GM18861 (cell line): ENCODE measurements around the gene SLC25A43.
A peak's percentile ranks its signal among the peaks of the same experiment; 100 is the strongest.
"Not testable (repeated sequence)": the region's sequence is repeated elsewhere in the genome, so short reads cannot be mapped to it uniquely, and the experiment has no call there.

Source experiments
- ATAC-seq: cut with Tn5 transposase; IDR thresholded peaks from one replicate; pipeline ENCODE4 v1.9.1; 2021; ENCODE audit not compliant: unreplicated experiment

Gene SLC25A43

DNA sequence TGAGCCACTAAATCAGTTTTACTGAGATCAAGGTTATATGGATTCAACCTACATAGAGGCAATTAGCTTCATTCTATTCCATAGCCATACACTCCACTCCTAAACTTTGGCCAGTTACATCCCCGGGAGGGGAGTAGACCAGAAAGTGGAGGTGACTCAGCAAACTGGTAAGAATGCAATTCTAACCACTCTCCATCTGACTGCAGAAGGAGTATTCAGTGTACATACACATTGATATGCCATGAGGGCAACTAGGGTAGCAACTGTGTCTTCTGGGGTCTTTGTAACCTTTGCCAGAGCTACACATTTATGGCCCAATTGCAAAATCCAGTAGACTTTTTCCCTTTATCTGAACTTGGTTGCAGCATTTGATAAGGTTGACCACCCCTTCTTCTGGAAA is 7.6 kb downstream of the SLC25A43 start:
- ATAC-seq = no peak

DNA sequence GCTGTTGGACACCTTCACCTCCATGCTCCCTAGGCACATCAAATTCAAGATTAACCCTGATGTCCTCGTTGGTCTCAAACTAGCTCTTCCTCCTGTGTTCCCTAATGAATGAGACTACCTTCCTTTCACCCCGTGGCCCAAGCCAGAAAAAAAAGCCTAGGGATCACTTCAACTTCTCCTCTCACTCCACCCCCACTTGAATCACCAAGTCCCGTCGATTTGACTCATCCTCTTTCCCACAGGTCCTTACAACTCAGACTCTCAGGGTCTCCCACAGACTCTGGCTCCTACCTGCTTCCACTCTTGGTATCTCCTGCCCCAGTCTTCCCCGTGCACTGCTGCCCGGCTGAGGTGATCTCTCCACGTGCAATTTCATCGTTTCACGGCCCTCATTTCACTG is 8.5 kb downstream of the SLC25A43 start:
- no peak for ATAC-seq

DNA sequence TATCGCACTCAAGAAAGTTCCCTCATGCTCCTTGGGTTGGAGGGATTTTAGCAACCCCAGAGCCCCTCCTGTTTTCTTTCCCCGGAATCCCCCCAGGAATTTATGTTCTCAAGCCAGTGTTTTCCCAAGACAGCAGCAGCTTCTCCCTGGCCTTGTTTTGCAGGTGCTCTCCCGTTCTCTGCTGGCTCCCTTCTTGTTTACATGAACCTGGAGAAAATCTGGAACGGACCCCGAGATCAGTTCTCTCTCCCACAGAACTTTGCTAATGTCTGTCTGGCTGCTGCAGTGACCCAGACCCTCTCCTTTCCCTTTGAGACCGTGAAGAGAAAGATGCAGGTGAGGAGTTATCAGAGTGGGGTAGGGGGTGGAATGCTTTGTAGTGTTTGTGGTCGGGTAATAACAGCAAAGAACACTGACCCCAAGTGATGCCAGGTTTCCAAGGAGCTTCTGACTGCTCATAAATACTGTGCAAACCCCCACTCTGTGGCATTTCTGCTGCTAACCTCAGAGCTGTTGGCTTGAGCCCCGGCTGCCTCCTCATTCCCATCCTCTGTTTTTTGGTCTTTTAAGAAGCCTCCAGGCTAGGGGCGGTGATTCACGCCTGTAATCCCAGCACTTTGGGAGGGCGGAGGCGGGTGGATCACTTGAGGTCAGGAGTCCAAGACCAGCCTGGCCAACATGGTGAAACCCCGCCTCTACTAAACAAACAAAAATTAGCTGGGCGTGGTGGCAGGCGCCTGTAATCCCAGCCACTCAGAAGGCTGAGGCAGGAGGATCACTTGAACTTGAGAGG is 11.1 kb downstream of the SLC25A43 start:
- ATAC-seq = no peak

DNA sequence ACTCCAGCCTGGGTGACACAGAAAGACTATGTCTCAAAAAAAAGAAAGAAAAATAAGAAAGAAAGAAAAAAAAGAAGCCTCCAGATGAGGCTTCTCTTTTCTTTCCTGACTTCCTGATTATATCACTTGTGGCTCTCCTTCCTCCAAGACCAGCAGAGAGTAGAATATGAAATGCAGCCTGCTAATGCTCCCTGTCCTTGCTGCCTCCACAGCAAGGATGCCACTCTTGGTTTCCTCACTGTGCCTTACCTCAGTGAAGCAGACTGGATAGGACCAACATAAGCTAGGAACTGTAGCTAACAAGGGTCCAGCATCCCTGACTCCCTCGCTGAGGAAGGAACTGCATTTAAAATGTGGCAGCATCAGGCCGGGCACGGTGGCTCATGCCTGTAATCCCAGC is 11.7 kb downstream of the SLC25A43 start:
- no peak for ATAC-seq

DNA sequence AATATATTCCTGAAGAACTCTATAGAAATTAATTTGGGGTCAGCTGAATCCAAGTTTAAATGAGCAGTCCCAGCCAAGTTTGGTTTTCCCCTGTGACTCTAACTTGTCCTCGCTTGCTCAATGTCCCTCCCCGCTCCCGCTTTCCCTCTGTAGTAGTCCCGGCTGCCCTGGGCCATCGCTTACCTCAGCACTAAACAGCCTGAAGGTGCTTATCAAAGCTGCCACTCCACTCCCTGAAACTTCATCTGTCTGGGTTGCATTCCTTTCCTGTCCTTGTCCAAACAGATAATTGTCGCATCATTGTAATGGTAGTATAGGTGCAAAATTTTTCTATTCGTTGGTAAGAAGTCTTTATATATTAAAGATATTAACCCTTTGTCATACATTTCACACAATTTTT is 12.8 kb downstream of the SLC25A43 start:
- ATAC-seq = no peak

DNA sequence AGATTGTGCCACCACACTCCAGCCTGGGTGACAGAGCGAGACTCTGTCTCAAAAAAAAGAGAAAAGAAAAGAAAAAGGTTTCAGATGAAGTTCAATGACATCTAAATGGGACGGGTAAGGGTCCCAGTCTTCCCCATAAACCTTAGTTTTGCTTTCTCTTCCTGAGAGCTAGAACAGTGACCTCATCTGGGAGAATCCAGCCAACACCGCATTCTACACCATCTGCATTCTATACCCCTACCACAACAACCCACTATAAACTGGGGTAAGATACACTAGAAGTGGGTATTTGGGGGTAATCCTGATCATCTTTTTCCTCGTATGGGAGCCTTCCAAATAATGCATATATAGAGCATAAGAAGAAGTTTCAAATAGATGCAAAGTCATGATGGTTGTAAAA is 18.2 kb downstream of the SLC25A43 start:
- ATAC-seq = no peak

DNA sequence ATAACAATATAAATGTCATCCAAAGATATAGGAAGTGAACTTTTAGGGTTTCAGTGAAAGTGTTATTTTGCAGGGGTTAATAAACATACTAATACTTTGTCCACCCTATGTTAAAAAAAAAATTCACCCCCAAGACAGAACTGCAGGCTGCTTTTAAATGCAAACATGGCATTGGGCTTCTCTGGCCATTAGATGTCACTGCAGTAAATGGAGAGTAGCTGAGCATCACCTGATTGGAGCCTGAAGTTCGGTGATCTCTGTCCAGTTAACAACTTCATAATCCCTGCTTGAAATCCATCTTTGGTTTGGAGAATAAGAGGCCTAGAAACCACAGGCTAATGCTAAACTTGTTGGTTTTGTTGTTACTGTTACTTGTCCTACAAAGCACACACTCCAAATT is 18.7 kb downstream of the SLC25A43 start:
- no peak for ATAC-seq

DNA sequence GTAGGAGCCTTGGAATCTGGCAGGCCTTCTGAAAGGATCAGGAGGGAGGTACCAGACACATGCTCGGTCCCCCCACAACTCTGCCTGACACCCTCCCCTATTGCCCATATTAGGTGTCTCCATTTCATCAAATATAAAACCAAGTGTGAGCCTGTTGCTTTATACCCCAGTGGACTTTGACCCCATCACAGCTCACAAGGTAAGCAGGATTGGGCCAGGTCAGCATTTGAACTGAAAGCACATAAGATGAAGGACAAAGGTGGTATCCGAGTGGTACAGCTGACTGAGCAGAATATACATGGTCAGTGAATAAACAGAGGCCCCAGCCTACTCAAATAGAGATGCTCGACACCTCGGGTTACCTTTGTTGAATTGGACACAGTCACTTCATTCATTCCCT is 20.0 kb downstream of the SLC25A43 start:
- no peak for ATAC-seq

DNA sequence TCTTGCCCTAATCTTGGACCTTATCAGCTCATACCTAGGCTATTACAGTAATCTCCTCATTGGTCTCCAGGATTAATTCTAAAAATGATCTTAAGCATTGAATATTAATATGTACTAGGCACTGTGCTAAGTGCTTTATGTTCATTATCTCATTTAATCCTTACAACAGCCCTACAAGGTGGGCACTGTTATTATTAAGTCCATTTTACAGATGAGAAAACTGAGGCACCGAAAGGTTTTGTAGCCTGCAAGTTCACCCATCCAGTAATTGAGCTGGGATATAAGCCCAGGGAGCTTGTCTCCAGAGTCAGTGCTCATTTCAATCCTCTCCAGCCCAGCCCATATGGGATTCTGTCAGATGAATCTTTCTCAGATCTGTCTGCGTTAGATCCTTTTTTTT is 20.8 kb downstream of the SLC25A43 start:
- ATAC-seq = no peak

DNA sequence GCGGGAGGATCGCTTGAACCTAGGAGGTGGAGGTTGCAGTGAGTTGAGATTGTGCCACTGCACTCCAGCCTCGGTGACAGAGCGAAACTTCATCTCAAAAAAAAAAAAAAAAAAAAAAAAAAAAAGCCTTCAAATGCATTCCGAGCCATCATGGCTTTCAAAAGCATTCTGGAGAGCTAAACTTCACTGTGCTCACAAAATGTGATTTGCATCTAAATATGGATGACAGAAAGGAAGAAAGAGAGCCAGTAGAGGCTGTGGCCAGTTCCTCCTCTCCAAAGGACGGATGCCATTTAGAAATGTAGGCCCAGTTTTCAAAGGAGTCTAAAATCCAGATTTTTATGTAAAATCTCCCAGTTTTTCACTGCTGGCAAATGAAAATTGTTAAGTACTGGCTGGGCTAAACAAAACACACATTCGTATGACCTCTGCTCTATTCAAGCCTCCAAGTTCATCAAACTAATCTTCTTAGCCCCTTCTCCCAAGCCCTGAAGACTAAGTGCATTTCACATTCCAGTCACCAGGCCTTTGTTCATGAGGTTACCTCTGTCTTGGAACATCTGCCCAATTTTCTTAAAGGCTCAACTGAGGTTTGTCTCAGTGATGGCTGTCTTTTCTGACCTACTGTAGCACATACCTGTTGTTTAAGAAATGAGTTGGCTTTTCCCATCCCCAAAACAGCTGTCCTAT is 22.0 kb downstream of the SLC25A43 start:
- ATAC-seq = no peak

DNA sequence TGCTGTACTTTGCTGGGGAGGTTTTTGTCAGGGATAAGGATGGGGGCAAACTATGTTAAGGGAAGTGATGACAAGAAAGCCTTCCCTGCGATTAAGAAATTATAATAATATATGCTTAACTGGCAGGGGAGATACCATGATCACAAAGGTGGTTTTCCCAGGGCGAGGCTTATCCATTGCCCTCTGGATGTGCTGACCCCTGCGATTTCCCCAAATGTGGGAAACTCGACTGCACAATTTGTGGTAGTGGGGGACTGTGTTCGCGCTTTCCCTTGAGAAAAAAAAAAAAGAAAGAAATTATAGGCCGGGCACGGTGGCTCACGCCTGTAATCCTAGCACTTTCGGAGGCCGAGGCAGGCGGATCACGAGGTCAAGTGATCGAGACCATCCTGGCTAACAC is 24.5 kb downstream of the SLC25A43 start:
- ATAC-seq = no peak

DNA sequence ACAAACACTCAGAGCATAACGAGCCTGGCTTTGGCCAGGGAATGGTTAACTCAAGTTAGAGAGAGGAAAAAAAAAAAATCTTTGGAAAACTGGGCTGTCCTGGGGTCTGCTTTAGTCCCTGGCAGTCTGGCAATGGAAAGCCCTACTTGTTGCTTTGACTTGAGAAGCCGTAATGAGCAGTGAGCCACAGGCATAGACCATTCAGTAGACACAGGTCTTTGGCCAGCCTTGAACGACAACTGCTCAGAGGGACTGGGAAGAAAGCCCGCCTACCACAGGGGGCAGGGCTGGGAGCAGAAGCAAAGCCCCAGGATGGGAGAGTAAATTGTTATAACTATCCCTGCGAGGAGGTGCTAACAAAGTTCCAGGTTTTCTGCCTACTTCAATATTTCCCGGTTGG is 25.9 kb downstream of the SLC25A43 start:
- no peak for ATAC-seq

DNA sequence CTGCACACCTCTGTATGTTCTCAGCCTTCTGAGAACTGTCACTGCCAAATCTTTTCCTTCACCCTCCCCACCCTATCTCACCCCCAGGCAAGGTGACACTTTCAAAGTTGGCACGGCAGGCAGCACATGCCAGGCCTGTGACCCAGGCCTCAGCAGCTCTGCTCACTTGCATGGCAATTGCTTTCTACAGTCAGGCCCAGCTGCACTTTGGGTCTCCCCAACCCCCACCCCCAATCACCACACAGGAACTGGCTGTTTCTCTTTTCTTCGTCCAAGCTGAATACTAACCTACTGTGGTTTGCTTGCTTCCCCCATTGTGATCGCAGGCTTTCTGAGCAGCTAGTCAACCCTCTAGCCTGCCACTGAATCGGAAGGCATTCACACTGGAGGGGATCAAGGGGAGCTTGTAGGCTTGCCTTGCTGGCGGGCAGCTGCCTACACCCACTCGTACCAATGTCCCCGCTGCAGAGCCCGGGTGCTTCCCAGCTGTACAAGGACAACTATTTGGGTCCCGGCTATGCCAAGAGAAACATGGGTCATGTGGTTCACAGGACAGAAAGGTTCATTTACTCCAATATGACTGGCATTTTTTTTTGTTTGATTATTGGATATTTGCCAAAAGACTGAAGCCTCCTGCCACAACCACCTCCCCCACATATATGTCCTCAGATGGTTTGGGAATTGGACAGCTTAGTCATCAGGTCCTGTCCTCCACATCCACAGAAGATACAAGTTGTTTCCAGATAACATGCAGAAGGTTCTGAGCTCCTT is 28.1 kb downstream of the SLC25A43 start:
- ATAC-seq = peak; percentile 72

DNA sequence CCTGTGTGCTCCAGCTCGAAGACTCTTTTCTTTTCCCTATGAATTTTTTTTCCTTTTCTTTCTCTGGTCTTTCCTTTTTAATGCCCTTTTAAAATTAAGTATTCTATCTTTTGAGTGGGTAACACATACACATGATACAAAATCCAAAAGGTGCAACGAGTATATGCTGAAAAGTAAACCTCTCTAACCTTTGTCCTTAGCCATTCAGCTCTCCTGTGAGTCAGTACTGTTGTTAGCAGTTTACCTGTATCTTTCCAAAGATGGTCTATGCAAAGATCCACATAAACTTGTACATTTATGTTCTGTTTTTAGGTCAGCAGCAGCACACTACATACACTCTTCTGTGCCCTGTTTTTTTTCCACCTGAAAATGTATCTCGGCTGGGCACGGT is 28.7 kb downstream of the SLC25A43 start:
- ATAC-seq = no peak

DNA sequence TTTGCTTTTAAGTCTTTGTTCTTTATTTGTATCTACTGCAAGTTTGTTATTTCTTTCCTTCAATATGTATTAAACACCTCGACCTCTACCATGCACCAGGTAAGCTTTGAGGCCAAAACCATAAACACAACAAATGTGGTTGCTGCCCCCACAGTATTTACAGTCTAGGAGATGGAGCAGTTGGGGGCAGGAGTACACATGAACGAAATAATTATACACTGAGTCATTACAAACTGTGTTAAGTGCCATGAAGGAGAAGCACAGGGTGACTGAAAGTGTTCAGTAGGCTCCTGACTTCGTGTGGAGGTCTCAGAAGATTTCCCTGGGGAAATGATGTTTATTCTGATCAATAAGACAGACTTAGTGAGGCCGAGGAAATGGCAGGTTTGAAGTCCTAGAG is 30.3 kb downstream of the SLC25A43 start:
- ATAC-seq = no peak

DNA sequence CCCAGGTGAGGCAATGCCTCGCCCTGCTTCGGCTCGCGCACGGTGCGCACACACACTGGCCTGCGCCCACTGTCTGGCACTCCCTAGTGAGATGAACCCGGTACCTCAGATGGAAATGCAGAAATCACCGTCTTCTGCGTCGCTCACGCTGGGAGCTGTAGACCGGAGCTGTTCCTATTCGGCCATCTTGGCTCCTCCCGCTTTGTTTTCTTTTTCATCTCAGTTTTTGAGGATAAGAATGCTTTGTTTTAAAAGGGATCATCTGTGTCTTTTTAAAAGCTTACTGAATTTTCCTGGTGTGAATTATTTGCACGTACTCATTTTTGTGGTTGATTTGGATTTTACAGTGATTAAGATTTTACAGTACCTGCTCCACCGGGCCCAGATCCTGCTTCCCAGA is 42.2 kb downstream of the SLC25A43 start:
- ATAC-seq = not testable (repeated sequence)

DNA sequence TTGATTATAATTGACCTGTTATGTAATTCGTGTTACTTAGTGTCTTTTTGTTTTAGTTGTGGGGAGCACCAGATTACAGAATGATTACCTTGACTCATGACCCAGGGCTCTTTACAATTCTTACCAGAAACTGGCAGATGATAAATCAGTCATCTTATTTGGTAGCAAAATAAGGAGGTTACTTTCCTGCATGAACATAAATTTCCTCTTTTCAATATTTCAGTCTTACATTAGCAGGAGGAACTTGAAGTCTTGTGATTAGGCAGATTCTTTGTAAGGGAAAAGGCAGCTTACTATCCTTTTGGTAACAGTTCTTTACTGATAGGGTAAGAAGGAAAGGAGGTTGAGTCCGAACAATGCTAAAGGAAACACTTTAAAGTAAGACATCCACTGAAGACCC is 43.1 kb downstream of the SLC25A43 start:
- no peak for ATAC-seq

DNA sequence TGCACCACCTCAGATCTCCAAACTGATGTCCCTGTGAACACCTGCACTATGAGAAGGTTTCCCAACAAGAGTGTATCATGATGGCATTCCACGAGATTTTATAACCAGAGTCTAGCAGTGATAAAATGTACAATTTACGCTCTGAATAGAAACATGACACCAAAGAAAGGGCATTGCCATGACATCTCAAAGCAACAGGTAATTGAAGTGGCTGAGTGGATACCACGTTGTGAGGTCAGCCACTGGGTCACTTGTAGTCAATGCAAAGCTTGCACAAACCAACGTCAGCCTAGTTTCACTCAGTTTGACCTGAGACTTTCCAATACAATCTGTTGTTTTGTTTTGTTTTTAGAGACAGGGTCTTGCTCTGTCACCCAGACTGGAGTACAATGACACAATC is 54.1 kb downstream of the SLC25A43 start:
- no peak for ATAC-seq

DNA sequence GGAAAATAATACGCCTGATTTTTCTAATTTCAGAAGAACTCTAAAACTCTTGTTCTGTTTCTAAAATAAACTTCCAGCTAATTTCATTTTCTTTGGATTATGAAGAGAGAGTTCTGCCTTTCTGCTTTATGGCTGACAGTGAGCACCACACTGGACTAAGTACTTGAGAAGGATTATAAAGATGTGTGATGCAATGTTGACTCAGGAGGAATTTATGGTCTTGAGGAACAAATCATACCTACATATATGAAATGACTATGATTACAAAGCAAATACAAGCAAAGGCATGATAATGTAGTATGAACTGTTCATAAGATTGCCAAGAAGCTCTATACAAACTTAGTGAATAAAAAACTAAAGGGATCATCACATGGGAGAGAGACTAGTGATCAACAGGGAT is 56.1 kb downstream of the SLC25A43 start:
- ATAC-seq = no peak

DNA sequence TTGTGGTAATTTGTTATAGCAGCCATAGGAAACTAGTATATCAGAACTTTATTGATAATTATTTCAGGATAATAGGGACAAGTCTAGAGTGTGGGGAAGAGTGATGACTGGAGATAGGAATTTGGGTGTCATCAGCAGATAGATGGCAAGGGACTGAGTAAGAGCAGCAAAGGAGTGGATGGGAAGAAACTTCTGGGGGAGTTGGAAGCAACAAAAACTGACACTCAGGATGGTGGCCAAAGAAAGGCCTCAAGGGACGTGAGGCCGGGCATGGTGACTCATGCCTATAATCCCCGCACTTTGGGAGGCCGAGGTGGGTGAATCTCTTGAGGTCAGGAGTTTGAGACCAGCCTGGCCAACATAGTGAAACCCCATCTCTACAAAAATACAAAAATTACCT is 60.0 kb downstream of the SLC25A43 start:
- ATAC-seq = no peak

DNA sequence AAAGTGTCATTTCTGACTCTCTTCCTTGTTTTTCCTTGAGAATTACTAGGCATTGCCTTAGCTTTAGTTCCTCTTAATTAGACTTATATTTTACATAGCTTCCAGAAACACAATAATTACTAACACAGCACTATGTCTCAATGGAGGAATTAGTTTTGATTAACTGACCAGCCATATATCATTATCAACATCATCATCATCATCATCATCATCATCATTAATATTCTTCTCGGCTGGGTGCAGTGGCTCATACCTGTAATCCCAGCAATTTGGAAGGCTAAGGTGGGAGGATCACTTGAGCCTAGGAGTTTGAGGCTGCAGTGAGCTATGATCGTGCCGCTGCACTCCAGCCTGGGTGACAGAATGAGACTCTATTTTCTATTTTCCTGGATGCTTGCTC is 66.4 kb downstream of the SLC25A43 start:
- ATAC-seq = no peak

DNA sequence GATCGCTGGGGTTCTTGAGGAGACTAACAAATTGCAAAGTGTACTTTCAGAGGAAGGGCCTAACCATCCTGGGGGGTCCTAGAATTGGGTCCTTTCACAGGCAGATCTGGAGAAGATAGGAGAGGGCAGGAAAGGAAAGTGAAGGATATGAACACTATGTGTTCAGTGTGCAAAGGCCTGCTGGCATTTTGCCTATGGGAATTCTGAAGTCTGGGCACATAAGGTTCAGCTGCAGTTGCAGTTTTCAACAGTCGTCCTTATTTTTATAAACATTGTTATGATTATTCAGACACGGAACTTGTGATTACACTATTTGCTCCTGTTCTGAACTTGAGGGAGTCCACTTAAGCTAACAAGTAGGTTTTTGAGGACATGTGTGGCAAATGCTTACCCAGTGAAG is 67.8 kb downstream of the SLC25A43 start:
- ATAC-seq = no peak
